Endothelial cell of umbilical vein (primary cell): ENCODE measurements around the gene RHOC.

Experiments used
- CTCF ChIP-seq, 2 donors: IDR thresholded peaks; 1 replicate in 1 of 2; 2 replicates in 1 of 2; pipeline ENCODE4 v1.5.1; 2011; ENCODE audit warnings: low read length in 2 of 2, mild to moderate bottlenecking in 2 of 2, moderate library complexity in 2 of 2, control low read depth in 1 of 2, inconsistent platforms in 1 of 2, low read depth in 1 of 2; ENCODE audit not compliant: insufficient read depth in 1 of 2; ENCODE audit errors: extremely low read depth in 1 of 2
- EZH2 ChIP-seq: IDR thresholded peaks from 2 replicates; pipeline ENCODE4 v1.6.1; 2012; ENCODE audit warnings: borderline replicate concordance, low read depth, mild to moderate bottlenecking, moderate library complexity, low read length, inconsistent platforms; ENCODE audit not compliant: severe bottlenecking
- GATA2 ChIP-seq: IDR thresholded peaks from 2 replicates; pipeline ENCODE4 v1.7.0; 2011; ENCODE audit warnings: low read depth, mild to moderate bottlenecking, moderate library complexity, mixed read lengths, low read length; ENCODE audit not compliant: insufficient read length, insufficient read depth
- JUN ChIP-seq: IDR thresholded peaks from 2 replicates; pipeline ENCODE4 v1.6.1; 2011; ENCODE audit warnings: borderline replicate concordance, low read depth; ENCODE audit not compliant: insufficient read length, insufficient read depth
- MAX ChIP-seq: IDR thresholded peaks from 2 replicates; pipeline ENCODE4 v1.6.1; 2011; ENCODE audit not compliant: insufficient read depth, insufficient read length
- MYC ChIP-seq: IDR thresholded peaks from one replicate; pipeline ENCODE4 v1.6.1; 2011; ENCODE audit warnings: mild to moderate bottlenecking, low read depth, low read length
- POLR2A ChIP-seq: IDR thresholded peaks from 2 replicates; pipeline ENCODE4 v1.6.1; 2012; ENCODE audit warnings: low read depth, mild to moderate bottlenecking, control low read depth, low read length
- POLR2AphosphoS5 ChIP-seq: IDR thresholded peaks from 2 replicates; pipeline ENCODE4 v1.6.1; 2012; ENCODE audit warnings: low read depth, mild to moderate bottlenecking, control low read depth, low read length, moderate library complexity; ENCODE audit not compliant: insufficient read depth

- no peak for TF ChIP-seq CTCF (IDR thresholded peaks at IDR 0.05; ENCODE audit: extremely low read depth in 1 of 2, insufficient read depth in 1 of 2, low read depth in 1 of 2, low read length in 2 of 2)
- TF ChIP-seq MAX: no peak
- no peak for TF ChIP-seq POLR2A
- TF ChIP-seq EZH2: no peak
- no peak for TF ChIP-seq POLR2AphosphoS5
- TF ChIP-seq MYC: no peak
- TF ChIP-seq JUN: no peak
- TF ChIP-seq GATA2: no peak
Observed at GRCh38 chr1:112665857-112666256, 41.1 kb downstream of the RHOC start.
